Smooth muscle cell (in vitro differentiated cells): ENCODE measurements around the gene ADAM21. TPM values are rescaled to one million over a fixed set of nuclear protein-coding genes. Genes with fewer than 3 reads are reported as not detected.

Experiments
- DNase-seq: peaks from one replicate; lab custom pipeline; 2025; ENCODE audit not compliant: unreplicated experiment; lab: John Stamatoyannopoulos, UW
- H2AFZ ChIP-seq: fragments of 200-600 bp; sonication (generic); 2 replicates; pipeline ENCODE4 v1.6.0; 2016; ENCODE audit warnings: antibody characterized with exemption, low read depth, mild to moderate bottlenecking
- H3F3A ChIP-seq: fragments of 200-600 bp; sonication (generic); 2 replicates; pipeline ENCODE4 v1.6.0; 2017; ENCODE audit warnings: antibody characterized with exemption, low read depth
- H3K27ac ChIP-seq: fragments of 200-600 bp; sonication (generic); 2 replicates; pipeline ENCODE4 v1.5.1; 2016; ENCODE audit warnings: low read depth, mild to moderate bottlenecking
- H3K27me3 ChIP-seq: fragments of 200-600 bp; sonication (generic); 2 replicates; pipeline ENCODE4 v1.6.1; 2016; ENCODE audit warnings: low read depth, mild to moderate bottlenecking
- H3K36me3 ChIP-seq: fragments of 200-600 bp; sonication (generic); 2 replicates; pipeline ENCODE4 v1.5.1; 2016; ENCODE audit warnings: low read depth
- H3K4me1 ChIP-seq: fragments of 200-600 bp; sonication (generic); 2 replicates; pipeline ENCODE4 v1.5.1; 2016; ENCODE audit warnings: low read depth
- H3K4me2 ChIP-seq: fragments of 200-600 bp; sonication (generic); 2 replicates; pipeline ENCODE4 v1.6.0; 2016; ENCODE audit warnings: mild to moderate bottlenecking
- H3K4me3 ChIP-seq: fragments of 200-600 bp; sonication (generic); 2 replicates; pipeline ENCODE4 v1.5.1; 2016; ENCODE audit warnings: mild to moderate bottlenecking
- H3K79me2 ChIP-seq: fragments of 200-600 bp; sonication (generic); 2 replicates; pipeline ENCODE4 v1.6.0; 2016; ENCODE audit warnings: low read depth, mild to moderate bottlenecking
- H3K9ac ChIP-seq: fragments of 200-600 bp; sonication (generic); 2 replicates; pipeline ENCODE4 v1.6.0; 2016; ENCODE audit warnings: low read depth
- H3K9me3 ChIP-seq: fragments of 200-600 bp; sonication (generic); replicated peaks from 2 replicates; pipeline ENCODE4 v1.5.1; 2016; ENCODE audit warnings: low read depth
- H4K20me1 ChIP-seq: fragments of 200-600 bp; sonication (generic); 2 replicates; pipeline ENCODE4 v1.6.0; 2016; ENCODE audit warnings: low read depth
- whole genome bisulfite sequencing: methylation state at CpG from one replicate; pipeline ENCODE4 v1.1.7; 2016; ENCODE audit warnings: low lambda C conversion rate; 5-methylcytosine and 5-hydroxymethylcytosine counted together
- polyA plus RNA-seq: library from polyadenylated mRNA; unstranded; fragments of >200 nt; fragmentation: Nextera tagmentation; extraction: Ambion mirVana; gene quantifications from 2 replicates; pipeline ENCODE4 v1.2.1, GENCODE V29; 2016
- small RNA-seq: library from RNA; depleted of rRNA; stranded (forward); fragments of <200 nt; gene quantifications from one replicate; pipeline ENCODE3, GENCODE V24; 2014
- total RNA-seq: library from RNA; depleted of rRNA; stranded (reverse); fragments of >200 nt; gene quantifications from 2 replicates; pipeline ENCODE4 v1.2.3, GENCODE V29; 2014
- TF ChIP-seq, protein P1 (sequence below): fragments of 200-600 bp; sonication (generic); IDR thresholded peaks from 2 replicates; pipeline ENCODE4 v1.5.1; 2017; ENCODE audit warnings: borderline replicate concordance, mild to moderate bottlenecking, antibody characterized with exemption; ENCODE audit not compliant: insufficient read depth, poor library complexity, severe bottlenecking

The ADAM21 gene
- total and polyA plus RNA-seq, 2 experiments from 2014 or later = not detected

DNA sequence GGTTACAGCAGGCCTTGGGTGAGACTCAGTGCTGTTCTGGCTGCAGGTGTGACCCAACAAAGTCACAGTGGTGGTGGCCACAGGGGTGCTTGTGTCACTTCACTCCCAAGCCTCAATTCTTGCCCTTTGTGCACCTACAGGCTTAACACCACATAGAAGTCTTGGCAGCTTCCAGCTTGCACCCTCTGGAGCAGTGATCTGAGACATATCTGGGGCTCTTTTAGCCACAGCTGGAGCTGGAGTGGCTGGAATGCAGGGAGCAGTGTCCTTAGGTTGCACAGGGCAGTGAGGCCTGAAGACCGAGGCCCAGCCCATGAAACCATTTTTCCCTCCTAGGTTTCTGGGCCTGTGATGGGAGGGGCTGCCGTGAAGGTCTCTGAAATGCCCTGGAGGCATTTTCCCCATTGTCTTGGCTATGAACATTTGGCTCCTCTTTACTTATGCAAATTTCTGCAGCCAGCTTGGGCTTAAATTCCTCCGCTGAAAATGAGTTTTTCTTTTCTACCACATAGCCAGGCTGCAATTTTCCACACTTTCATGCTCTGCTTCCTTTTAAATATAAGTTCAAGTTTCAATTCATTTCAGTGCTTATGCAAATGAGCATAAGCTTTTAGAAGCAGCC lies 37.7 kb downstream of the ADAM21 start:
- TF ChIP-seq, protein P1, sequence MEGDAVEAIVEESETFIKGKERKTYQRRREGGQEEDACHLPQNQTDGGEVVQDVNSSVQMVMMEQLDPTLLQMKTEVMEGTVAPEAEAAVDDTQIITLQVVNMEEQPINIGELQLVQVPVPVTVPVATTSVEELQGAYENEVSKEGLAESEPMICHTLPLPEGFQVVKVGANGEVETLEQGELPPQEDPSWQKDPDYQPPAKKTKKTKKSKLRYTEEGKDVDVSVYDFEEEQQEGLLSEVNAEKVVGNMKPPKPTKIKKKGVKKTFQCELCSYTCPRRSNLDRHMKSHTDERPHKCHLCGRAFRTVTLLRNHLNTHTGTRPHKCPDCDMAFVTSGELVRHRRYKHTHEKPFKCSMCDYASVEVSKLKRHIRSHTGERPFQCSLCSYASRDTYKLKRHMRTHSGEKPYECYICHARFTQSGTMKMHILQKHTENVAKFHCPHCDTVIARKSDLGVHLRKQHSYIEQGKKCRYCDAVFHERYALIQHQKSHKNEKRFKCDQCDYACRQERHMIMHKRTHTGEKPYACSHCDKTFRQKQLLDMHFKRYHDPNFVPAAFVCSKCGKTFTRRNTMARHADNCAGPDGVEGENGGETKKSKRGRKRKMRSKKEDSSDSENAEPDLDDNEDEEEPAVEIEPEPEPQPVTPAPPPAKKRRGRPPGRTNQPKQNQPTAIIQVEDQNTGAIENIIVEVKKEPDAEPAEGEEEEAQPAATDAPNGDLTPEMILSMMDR = no peak
- H3K27me3 ChIP-seq = no peaks in the 10 kb centered on the region
- no peak overlapping the region for H3K4me3 ChIP-seq
- no peak overlapping the region for H3K27ac ChIP-seq
- H4K20me1 ChIP-seq = no peaks in the 10 kb centered on the region
- H3K36me3 ChIP-seq = peaks cover 2% of the 10 kb centered on the region
- H3K9ac ChIP-seq = no peak overlapping the region
- H3K4me1 ChIP-seq = no peaks in the 10 kb centered on the region
- H3F3A ChIP-seq = no peaks in the 10 kb centered on the region
- DNase-seq = no peak
- H2AFZ ChIP-seq = no peak overlapping the region
- H3K4me2 ChIP-seq = no peak overlapping the region
- WGBS = 84% methylated on average over 3 of the region's 3 CpGs
- no peaks in the 10 kb centered on the region for H3K79me2 ChIP-seq
- H3K9me3 ChIP-seq = peaks cover 3% of the 10 kb centered on the region

DNA sequence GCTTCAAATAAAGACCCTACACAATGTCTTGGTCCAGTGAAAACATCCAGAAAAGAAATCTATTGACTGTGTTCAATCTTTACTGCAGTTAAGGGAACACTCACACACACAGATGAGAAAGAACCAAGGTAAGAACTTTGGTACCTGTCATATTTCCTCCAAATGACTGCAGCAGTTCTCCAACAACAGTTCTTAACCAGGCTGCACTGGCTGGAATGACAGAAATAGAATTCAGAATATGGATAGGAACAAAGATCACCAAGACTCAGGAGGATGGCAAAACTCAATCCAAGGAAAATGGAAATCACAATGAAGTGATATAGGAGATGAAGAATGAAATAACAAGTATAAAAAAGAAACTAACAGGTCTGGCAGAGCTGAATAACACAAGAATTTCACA lies 46.2 kb downstream of the ADAM21 start:
- no peaks in the 10 kb centered on the region for H3K79me2 ChIP-seq
- H3K27ac ChIP-seq = no peak overlapping the region
- no peaks in the 10 kb centered on the region for H3K36me3 ChIP-seq
- H4K20me1 ChIP-seq = no peaks in the 10 kb centered on the region
- no peak for DNase-seq
- H3K4me1 ChIP-seq = no peaks in the 10 kb centered on the region
- no peaks in the 10 kb centered on the region for H3K9me3 ChIP-seq
- H2AFZ ChIP-seq = no peak overlapping the region
- TF ChIP-seq, protein P1 = no peak
- H3K4me3 ChIP-seq = no peak overlapping the region
- H3F3A ChIP-seq = no peaks in the 10 kb centered on the region
- H3K4me2 ChIP-seq = no peak overlapping the region
- no peak overlapping the region for H3K9ac ChIP-seq
- H3K27me3 ChIP-seq = no peaks in the 10 kb centered on the region

Small RNA genes within 50 kb of the gene (small RNA-seq; reads per million reads assigned to genes)
- not detected for gene RNU6-659P

Other genes with a start within 250 kb of the ADAM21 start
- 64.7 and 75.2 TPM in 2 replicates for gene COX16, start 92.5 kb upstream of the ADAM21 start, total RNA-seq
- 106 and 113 TPM in 2 replicates for gene COX16, start 92.5 kb upstream of the ADAM21 start, polyA plus RNA-seq
- 14.8 and 18.0 TPM in 2 replicates for gene SYNJ2BP, start 35.1 kb upstream of the ADAM21 start, total RNA-seq
- gene SYNJ2BP, start 35.1 kb upstream of the ADAM21 start, polyA plus RNA-seq = 18.8 and 22.6 TPM in 2 replicates
- gene ADAM20, start 82.8 kb downstream of the ADAM21 start, total RNA-seq = 1.1 and 2.6 TPM in 2 replicates
- not detected in 2 replicates for gene ADAM20, start 82.8 kb downstream of the ADAM21 start, polyA plus RNA-seq
- gene MED6, start 148.5 kb downstream of the ADAM21 start, total RNA-seq = 40.9 and 58.2 TPM in 2 replicates
- 45.0 and 45.6 TPM in 2 replicates for gene MED6, start 148.5 kb downstream of the ADAM21 start, polyA plus RNA-seq
- 2.7 and 4.4 TPM in 2 replicates for gene TTC9, start 189.7 kb downstream of the ADAM21 start, total RNA-seq
- gene TTC9, start 189.7 kb downstream of the ADAM21 start, polyA plus RNA-seq = 1.2 and 1.8 TPM in 2 replicates